MM.1S (cell line): ENCODE results near the gene B3GALT2.

Experiments
- DNase-seq: peaks from one replicate; pipeline ENCODE4 v3.0.0-alpha.2; 2015
- H2AFZ ChIP-seq: fragments of 300-600 bp; sonication (generic); 2 replicates; pipeline ENCODE4 v1.6.0; 2016; ENCODE audit warnings: antibody characterized with exemption, low read length
- H3F3A ChIP-seq: fragments of 300-600 bp; sonication (generic); 2 replicates; pipeline ENCODE4 v1.6.1; 2016; ENCODE audit warnings: mild to moderate bottlenecking, antibody characterized with exemption, low read length, moderate library complexity, mixed read lengths; ENCODE audit not compliant: insufficient read depth
- H3K27ac ChIP-seq: fragments of 300-600 bp; sonication (generic); 2 replicates; pipeline ENCODE4 v1.5.1; 2016; ENCODE audit warnings: mild to moderate bottlenecking, low read length
- H3K27me3 ChIP-seq: fragments of 300-600 bp; sonication (generic); replicated peaks from 2 replicates; pipeline ENCODE4 v1.6.0; 2016; ENCODE audit warnings: low read length; ENCODE audit not compliant: insufficient read depth
- H3K36me3 ChIP-seq: fragments of 300-600 bp; sonication (generic); replicated peaks from 2 replicates; pipeline ENCODE4 v1.6.1; 2016; ENCODE audit warnings: mild to moderate bottlenecking, low read length, mixed read lengths; ENCODE audit not compliant: insufficient read depth
- H3K4me1 ChIP-seq: fragments of 300-600 bp; sonication (generic); 2 replicates; pipeline ENCODE4 v1.6.1; 2016; ENCODE audit warnings: low read length, mixed read lengths
- H3K4me2 ChIP-seq: fragments of 300-600 bp; sonication (generic); 2 replicates; pipeline ENCODE4 v1.6.0; 2016; ENCODE audit warnings: low read depth, low read length
- H3K4me3 ChIP-seq: fragments of 300-600 bp; sonication (generic); 2 replicates; pipeline ENCODE4 v1.5.1; 2016; ENCODE audit warnings: low read length, mixed read lengths
- H3K79me2 ChIP-seq: fragments of 300-600 bp; sonication (generic); 2 replicates; pipeline ENCODE4 v1.6.1; 2016; ENCODE audit warnings: mixed run types, low read length, mixed read lengths
- H3K9ac ChIP-seq: fragments of 300-600 bp; sonication (generic); 2 replicates; pipeline ENCODE4 v1.6.1; 2016; ENCODE audit warnings: low read length, mixed read lengths
- H3K9me2 ChIP-seq: fragments of 300-600 bp; sonication (generic); replicated peaks from 2 replicates; pipeline ENCODE4 v1.6.1; 2016; ENCODE audit warnings: mild to moderate bottlenecking, low read length, mixed read lengths; ENCODE audit not compliant: insufficient read depth
- H3K9me3 ChIP-seq: fragments of 300-600 bp; sonication (generic); replicated peaks from 2 replicates; pipeline ENCODE4 v1.6.1; 2016; ENCODE audit warnings: mild to moderate bottlenecking, low read length, mixed read lengths; ENCODE audit not compliant: insufficient read depth
- H4K20me1 ChIP-seq: fragments of 300-600 bp; sonication (generic); 2 replicates; pipeline ENCODE4 v1.6.1; 2016; ENCODE audit warnings: mild to moderate bottlenecking, low read length, moderate library complexity, mixed read lengths; ENCODE audit not compliant: insufficient read depth
- EZH2 ChIP-seq: fragments of 300-600 bp; sonication (generic); optimal IDR thresholded peaks from 2 replicates; pipeline ENCODE3; 2017; ENCODE audit warnings: low read depth, mild to moderate bottlenecking, antibody characterized with exemption, low read length, mixed read lengths
- EZH2phosphoT487 ChIP-seq: fragments of 300-600 bp; sonication (generic); IDR thresholded peaks from 2 replicates; pipeline ENCODE4 v1.6.1; 2018; ENCODE audit warnings: antibody characterized with exemption, low read length
- TF ChIP-seq, protein P1 (sequence below): fragments of 300-600 bp; sonication (generic); IDR thresholded peaks from 2 replicates; pipeline ENCODE4 v1.5.1; 2016; ENCODE audit warnings: antibody characterized with exemption, low read length, mixed read lengths

The B3GALT2 gene

DNA sequence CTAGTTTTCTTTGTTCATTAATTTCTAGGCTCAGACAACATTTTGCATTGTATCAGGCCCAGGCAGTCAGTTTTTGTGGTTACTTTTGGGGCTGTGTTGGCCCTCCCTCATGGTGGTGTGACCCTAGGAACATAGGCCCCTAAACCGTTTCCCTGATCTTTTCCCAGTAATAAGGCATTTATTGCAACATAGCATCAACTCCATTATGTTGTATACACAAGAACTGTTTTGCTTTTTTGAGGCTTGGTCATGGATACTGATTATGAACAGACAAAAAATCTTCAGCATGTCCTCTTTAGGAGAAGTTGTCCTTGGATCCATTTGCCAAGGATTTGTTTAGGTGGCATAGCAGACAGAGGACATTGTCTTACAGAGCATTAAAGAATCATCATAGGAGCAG, 10.3 kb downstream of the B3GALT2 start:
- H3K27ac ChIP-seq, result no peak overlapping the region
- H3K9me3 ChIP-seq, result no peaks in the 10 kb centered on the region
- H2AFZ ChIP-seq, result no peak overlapping the region
- H3K79me2 ChIP-seq, result peaks cover 42% of the 10 kb centered on the region
- TF ChIP-seq, protein P1, sequence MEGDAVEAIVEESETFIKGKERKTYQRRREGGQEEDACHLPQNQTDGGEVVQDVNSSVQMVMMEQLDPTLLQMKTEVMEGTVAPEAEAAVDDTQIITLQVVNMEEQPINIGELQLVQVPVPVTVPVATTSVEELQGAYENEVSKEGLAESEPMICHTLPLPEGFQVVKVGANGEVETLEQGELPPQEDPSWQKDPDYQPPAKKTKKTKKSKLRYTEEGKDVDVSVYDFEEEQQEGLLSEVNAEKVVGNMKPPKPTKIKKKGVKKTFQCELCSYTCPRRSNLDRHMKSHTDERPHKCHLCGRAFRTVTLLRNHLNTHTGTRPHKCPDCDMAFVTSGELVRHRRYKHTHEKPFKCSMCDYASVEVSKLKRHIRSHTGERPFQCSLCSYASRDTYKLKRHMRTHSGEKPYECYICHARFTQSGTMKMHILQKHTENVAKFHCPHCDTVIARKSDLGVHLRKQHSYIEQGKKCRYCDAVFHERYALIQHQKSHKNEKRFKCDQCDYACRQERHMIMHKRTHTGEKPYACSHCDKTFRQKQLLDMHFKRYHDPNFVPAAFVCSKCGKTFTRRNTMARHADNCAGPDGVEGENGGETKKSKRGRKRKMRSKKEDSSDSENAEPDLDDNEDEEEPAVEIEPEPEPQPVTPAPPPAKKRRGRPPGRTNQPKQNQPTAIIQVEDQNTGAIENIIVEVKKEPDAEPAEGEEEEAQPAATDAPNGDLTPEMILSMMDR, result no peak
- TF ChIP-seq EZH2 (no peak), EZH2phosphoT487 (no peak)
- H3K4me1 ChIP-seq, result no peaks in the 10 kb centered on the region
- no peaks in the 10 kb centered on the region for H4K20me1 ChIP-seq
- H3K9me2 ChIP-seq, result no peaks in the 10 kb centered on the region
- H3K9ac ChIP-seq, result no peak overlapping the region
- H3K36me3 ChIP-seq, result no peaks in the 10 kb centered on the region
- H3K4me2 ChIP-seq, result no peak overlapping the region
- no peak for DNase-seq
- no peaks in the 10 kb centered on the region for H3F3A ChIP-seq
- no peak overlapping the region for H3K4me3 ChIP-seq
- no peaks in the 10 kb centered on the region for H3K27me3 ChIP-seq

DNA sequence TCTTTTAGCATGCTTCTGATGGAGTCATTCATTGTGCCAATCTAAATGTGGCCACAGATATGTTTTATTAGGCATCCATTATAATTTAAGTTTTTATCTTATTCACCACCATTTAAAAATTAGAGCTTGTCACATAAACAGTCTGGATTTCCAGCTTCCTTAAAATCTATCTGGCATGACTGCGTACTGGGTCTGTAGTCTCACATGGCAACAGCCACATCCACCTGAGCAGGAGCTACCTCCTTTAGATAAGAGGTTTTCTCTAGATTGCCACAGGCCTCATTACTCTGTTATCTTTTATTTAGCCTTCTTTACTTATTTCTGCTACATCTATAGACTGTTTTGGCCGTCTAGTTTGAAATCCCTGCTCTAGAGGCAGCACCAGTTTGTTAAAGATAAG, 29.1 kb downstream of the B3GALT2 start:
- H3K27ac ChIP-seq, result no peak overlapping the region
- H3K36me3 ChIP-seq, result peaks cover 5% of the 10 kb centered on the region
- no peak for TF ChIP-seq EZH2phosphoT487
- no peak for TF ChIP-seq EZH2
- TF ChIP-seq, protein P1, result no peak
- H3K4me1 ChIP-seq, result peaks cover 5% of the 10 kb centered on the region; the same call in 1 of the 2 replicates
- no peaks in the 10 kb centered on the region for H3K9me3 ChIP-seq
- no peak overlapping the region for H2AFZ ChIP-seq
- no peaks in the 10 kb centered on the region for H3K27me3 ChIP-seq
- DNase-seq, result no peak
- H4K20me1 ChIP-seq, result no peaks in the 10 kb centered on the region
- H3K4me2 ChIP-seq, result no peak overlapping the region
- H3K79me2 ChIP-seq, result peaks cover 9% of the 10 kb centered on the region
- H3K9me2 ChIP-seq, result no peaks in the 10 kb centered on the region
- H3K9ac ChIP-seq, result no peak overlapping the region
- no peak overlapping the region for H3K4me3 ChIP-seq
- peaks cover 4% of the 10 kb centered on the region; the same call in 1 of the 2 replicates for H3F3A ChIP-seq

DNA sequence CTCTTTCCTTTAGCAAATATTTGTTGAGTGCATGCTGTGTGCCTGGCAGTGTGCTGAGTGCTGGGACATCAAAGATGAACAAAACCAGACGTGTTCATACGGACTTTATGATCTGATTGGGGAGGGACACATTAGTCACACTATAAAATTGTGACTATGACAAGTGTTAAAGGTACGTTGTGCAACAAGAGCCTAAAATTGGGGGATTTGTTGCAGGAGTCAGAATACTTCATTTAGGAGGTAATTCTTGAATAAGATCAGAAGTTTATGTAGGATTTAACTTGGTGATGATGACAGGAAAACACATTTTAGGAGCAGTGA, 29.6 kb downstream of the B3GALT2 start:
- Histone ChIP-seq H4K20me1 (no peaks in the 10 kb centered on the region), H3F3A (peaks cover 4% of the 10 kb centered on the region; the same call in 1 of the 2 replicates), H3K9me3 (no peaks in the 10 kb centered on the region), H2AFZ (no peak overlapping the region), H3K27ac (no peak overlapping the region), H3K4me3 (no peak overlapping the region), H3K79me2 (peaks cover 9% of the 10 kb centered on the region), H3K4me1 (peaks cover 5% of the 10 kb centered on the region; the same call in 1 of the 2 replicates), H3K9ac (no peak overlapping the region), H3K4me2 (no peak overlapping the region), H3K9me2 (no peaks in the 10 kb centered on the region), H3K36me3 (peaks cover 5% of the 10 kb centered on the region), H3K27me3 (no peaks in the 10 kb centered on the region)
- no peak for DNase-seq
- TF ChIP-seq EZH2phosphoT487 (no peak), EZH2 (no peak)
- TF ChIP-seq, protein P1, result no peak
